Measurements from ENCODE around the gene INTS7.

The INTS7 gene

GRCh38 chr1:211901945-211902344, 133.4 kb downstream of the INTS7 start:
- no peak for TF ChIP-seq CTCF (IDR thresholded peaks at IDR 0.05; ENCODE audit: insufficient read depth, low read length, missing control alignments)
- H3K4me3 ChIP-seq (ENCODE audit: low read depth, low read length), result no peak overlapping the region
- POLR2A ChIA-PET, result no interaction called here
- CTCF ChIA-PET, result no interaction called here
- DNase-seq (ENCODE audit: low read depth, low spot score), result no peak

- ChIA-PET POLR2A (no interaction called here), CTCF (interaction anchor here (1.1 kb wide), 1 partner anchor 219 kb away, joined by 3 read pairs; no protein-coding TSS in a partner anchor)
- H3K4me3 ChIP-seq (ENCODE audit: low read depth, low read length), result no peak overlapping the region
- no peak for TF ChIP-seq CTCF (IDR thresholded peaks at IDR 0.05; ENCODE audit: insufficient read depth, low read length, missing control alignments)
- DNase-seq (ENCODE audit: low read depth, low spot score), result no peak
Observed at GRCh38 chr1:211900441-211900840, 134.9 kb downstream of the INTS7 start.

- CTCF ChIA-PET, result no interaction called here
Observed at GRCh38 chr1:211896958-211897357, 138.4 kb downstream of the INTS7 start.

GRCh38 chr1:211895126-211895759, 140.1 kb downstream of the INTS7 start:
- no peak overlapping the region for H3K4me3 ChIP-seq (ENCODE audit: low read depth, low read length)
- CTCF ChIA-PET, result no interaction called here
- POLR2A ChIA-PET, result no interaction called here
- no peak for TF ChIP-seq CTCF (IDR thresholded peaks at IDR 0.05; ENCODE audit: insufficient read depth, low read length, missing control alignments)
- no peak for DNase-seq (ENCODE audit: low read depth, low spot score)

More at GRCh38 chr1:211896958-211897357, 138.4 kb downstream of the INTS7 start:
- TF ChIP-seq CTCF (IDR thresholded peaks at IDR 0.05; ENCODE audit: insufficient read depth, low read length, missing control alignments), result no peak
- H3K4me3 ChIP-seq (ENCODE audit: low read depth, low read length), result no peak overlapping the region
- POLR2A ChIA-PET, result no interaction called here
- DNase-seq (ENCODE audit: low read depth, low spot score), result no peak

GRCh38 chr1:211894312-211894711, 141.0 kb downstream of the INTS7 start:
- DNase-seq (ENCODE audit: low read depth, low spot score), result no peak
- TF ChIP-seq CTCF (IDR thresholded peaks at IDR 0.05; ENCODE audit: insufficient read depth, low read length, missing control alignments), result no peak
- POLR2A ChIA-PET, result no interaction called here
- CTCF ChIA-PET, result no interaction called here
- no peak overlapping the region for H3K4me3 ChIP-seq (ENCODE audit: low read depth, low read length)

- CTCF ChIA-PET, result interaction anchor here (0.8 kb wide), 1 partner anchor 213 kb away, joined by 3 read pairs; no protein-coding TSS in a partner anchor
- DNase-seq (ENCODE audit: low read depth, low spot score), result no peak
- no peak overlapping the region for H3K4me3 ChIP-seq (ENCODE audit: low read depth, low read length)
- POLR2A ChIA-PET, result no interaction called here
- TF ChIP-seq CTCF (IDR thresholded peaks at IDR 0.05; ENCODE audit: insufficient read depth, low read length, missing control alignments), result no peak
Observed at GRCh38 chr1:211893260-211893659, 142.1 kb downstream of the INTS7 start.
